ENCODE results near the gene GAK. TPM values are rescaled to one million over a fixed set of nuclear protein-coding genes. Genes with fewer than 3 reads are reported as not detected.
"Not testable (repeated sequence)": the region's sequence is repeated elsewhere in the genome, so short reads cannot be mapped to it uniquely, and the experiment has no call there.

GAK gene
- total and polyA plus RNA-seq, 5 donors: 35.5 to 45.6 (median 39.4) TPM

GRCh38 chr4:930827-931193 lies 1.3 kb downstream of the GAK start:
- no peak overlapping the region for H3K27ac ChIP-seq (ENCODE audit: low read length)
- no peaks in the 10 kb centered on the region for H3K27me3 ChIP-seq (ENCODE audit: control insufficient read depth, insufficient read depth)
- no peak for ATAC-seq
- peaks cover 7% of the 10 kb centered on the region for H3K4me1 ChIP-seq (ENCODE audit: control insufficient read depth, insufficient read depth, low read length)
- WGBS: 62% methylated on average over 7 of the region's 7 CpGs
- intact Hi-C loops (cut with DNase I): no loop called here
- no peak for DNase-seq
- peak overlapping the region; percentile 57 for H3K4me3 ChIP-seq (ENCODE audit: low read length)
- no peaks in the 10 kb centered on the region for H3K9me3 ChIP-seq (ENCODE audit: control insufficient read depth, low read length)

- ATAC-seq: no peak
- Histone ChIP-seq H3K27ac (ENCODE audit: low read length) (no peak overlapping the region), H3K9me3 (ENCODE audit: control insufficient read depth, low read length) (no peaks in the 10 kb centered on the region), H3K27me3 (ENCODE audit: control insufficient read depth, insufficient read depth) (no peaks in the 10 kb centered on the region), H3K4me3 (ENCODE audit: low read length) (no peak overlapping the region), H3K4me1 (ENCODE audit: control insufficient read depth, insufficient read depth, low read length) (peaks cover 7% of the 10 kb centered on the region)
- intact Hi-C loops (cut with DNase I): no loop called here
- 44% methylated on average over 3 of the region's 3 CpGs for WGBS
- peak in 1 of 3 donors; percentile 26 for DNase-seq
Observed at GRCh38 chr4:930028-930551, 2.0 kb downstream of the GAK start.

GRCh38 chr4:929096-929765 lies 2.9 kb downstream of the GAK start:
- intact Hi-C loops (cut with DNase I): no loop called here
- Histone ChIP-seq H3K4me3 (ENCODE audit: low read length) (no peak overlapping the region), H3K9me3 (ENCODE audit: control insufficient read depth, low read length) (no peaks in the 10 kb centered on the region), H3K27me3 (ENCODE audit: control insufficient read depth, insufficient read depth) (no peaks in the 10 kb centered on the region), H3K4me1 (ENCODE audit: control insufficient read depth, insufficient read depth, low read length) (peaks cover 7% of the 10 kb centered on the region), H3K27ac (ENCODE audit: low read length) (no peak overlapping the region)
- WGBS: 89% methylated on average over 17 of the region's 17 CpGs
- DNase-seq: peak in 1 of 3 donors; percentile 34
- ATAC-seq: no peak

GRCh38 chr4:927566-927965 lies 4.5 kb downstream of the GAK start:
- ATAC-seq; H3K27ac ChIP-seq (ENCODE audit: low read length); H3K4me3 ChIP-seq (ENCODE audit: low read length); intact Hi-C loops (cut with DNase I); H3K4me1 ChIP-seq (ENCODE audit: control insufficient read depth, insufficient read depth, low read length); H3K9me3 ChIP-seq (ENCODE audit: control insufficient read depth, low read length); H3K27me3 ChIP-seq (ENCODE audit: control insufficient read depth, insufficient read depth): not testable (repeated sequence)
- WGBS: 95% methylated on average over 21 of the region's 21 CpGs
- peak in 1 of 3 donors; percentile 16 for DNase-seq

- Histone ChIP-seq H3K27me3 (ENCODE audit: control insufficient read depth, insufficient read depth) (no peaks in the 10 kb centered on the region), H3K4me3 (ENCODE audit: low read length) (no peak overlapping the region), H3K9me3 (ENCODE audit: control insufficient read depth, low read length) (no peaks in the 10 kb centered on the region), H3K27ac (ENCODE audit: low read length) (no peak overlapping the region), H3K4me1 (ENCODE audit: control insufficient read depth, insufficient read depth, low read length) (peaks cover 7% of the 10 kb centered on the region)
- intact Hi-C loops (cut with DNase I): no loop called here
- WGBS: 75% methylated on average over 17 of the region's 17 CpGs
- no peak for ATAC-seq
- DNase-seq: peak in 1 of 3 donors; percentile 36
Observed at GRCh38 chr4:926538-926937, 5.6 kb downstream of the GAK start.

- ATAC-seq (peak in 1 of 2 donors; percentile 13), DNase-seq (peak in 1 of 3 donors; percentile 28)
- Histone ChIP-seq H3K4me3 (ENCODE audit: low read length) (no peak overlapping the region), H3K9me3 (ENCODE audit: control insufficient read depth, low read length) (no peaks in the 10 kb centered on the region), H3K27me3 (ENCODE audit: control insufficient read depth, insufficient read depth) (no peaks in the 10 kb centered on the region), H3K4me1 (ENCODE audit: control insufficient read depth, insufficient read depth, low read length) (peaks cover 4% of the 10 kb centered on the region), H3K27ac (ENCODE audit: low read length) (no peak overlapping the region)
- intact Hi-C loops (cut with DNase I): no loop called here
- whole genome bisulfite sequencing: 79% methylated on average over 26 of the region's 26 CpGs
Observed at GRCh38 chr4:925771-926500, 6.2 kb downstream of the GAK start.

- no peak overlapping the region for H3K4me3 ChIP-seq (ENCODE audit: low read length)
- H3K27ac ChIP-seq (ENCODE audit: low read length): no peak overlapping the region
- H3K4me1 ChIP-seq (ENCODE audit: control insufficient read depth, insufficient read depth, low read length): no peaks in the 10 kb centered on the region
- ATAC-seq (peak; percentile 5 to 15), DNase-seq (peak in 2 of 3 donors; percentile 26 to 30)
- H3K9me3 ChIP-seq (ENCODE audit: control insufficient read depth, low read length): no peaks in the 10 kb centered on the region
- intact Hi-C loops (cut with DNase I): no loop called here
- H3K27me3 ChIP-seq (ENCODE audit: control insufficient read depth, insufficient read depth): no peaks in the 10 kb centered on the region
- WGBS: 80% methylated on average over 9 of the region's 9 CpGs
Observed at GRCh38 chr4:925171-925570, 6.9 kb downstream of the GAK start.

- no peak overlapping the region for H3K27ac ChIP-seq (ENCODE audit: low read length)
- H3K4me3 ChIP-seq (ENCODE audit: low read length): no peak overlapping the region
- H3K4me1 ChIP-seq (ENCODE audit: control insufficient read depth, insufficient read depth, low read length): no peaks in the 10 kb centered on the region
- peak in 2 of 3 donors; percentile 53 to 62 for DNase-seq
- H3K9me3 ChIP-seq (ENCODE audit: control insufficient read depth, low read length): no peaks in the 10 kb centered on the region
- ATAC-seq: peak; percentile 63 to 84
- no peaks in the 10 kb centered on the region for H3K27me3 ChIP-seq (ENCODE audit: control insufficient read depth, insufficient read depth)
- intact Hi-C loops (cut with DNase I): no loop called here
- 68% methylated on average over 18 of the region's 18 CpGs for WGBS
Observed at GRCh38 chr4:924107-925096, 7.7 kb downstream of the GAK start.

GRCh38 chr4:921830-922331 lies 10.2 kb downstream of the GAK start:
- Histone ChIP-seq H3K4me3 (ENCODE audit: low read length) (no peak overlapping the region), H3K9me3 (ENCODE audit: control insufficient read depth, low read length) (no peaks in the 10 kb centered on the region), H3K4me1 (ENCODE audit: control insufficient read depth, insufficient read depth, low read length) (no peaks in the 10 kb centered on the region), H3K27me3 (ENCODE audit: control insufficient read depth, insufficient read depth) (no peaks in the 10 kb centered on the region), H3K27ac (ENCODE audit: low read length) (no peak overlapping the region)
- 96% methylated on average over 17 of the region's 17 CpGs for WGBS
- intact Hi-C loops (cut with DNase I): no loop called here
- peak in 2 of 3 donors; percentile 16 to 33 for DNase-seq
- ATAC-seq: no peak

- ATAC-seq; H3K4me1 ChIP-seq (ENCODE audit: control insufficient read depth, insufficient read depth, low read length); H3K9me3 ChIP-seq (ENCODE audit: control insufficient read depth, low read length); intact Hi-C loops (cut with DNase I); H3K4me3 ChIP-seq (ENCODE audit: low read length); H3K27ac ChIP-seq (ENCODE audit: low read length); H3K27me3 ChIP-seq (ENCODE audit: control insufficient read depth, insufficient read depth): not testable (repeated sequence)
- DNase-seq: peak in 1 of 3 donors; percentile 34
- 95% methylated on average over 15 of the region's 15 CpGs for WGBS
Observed at GRCh38 chr4:919004-919680, 13.0 kb downstream of the GAK start.

Data from right cardiac atrium (tissue), 5 donors.